HG02763 (cell line): ENCODE results near the gene ITGAX.

Source experiments
- ATAC-seq: cut with Tn5 transposase; IDR thresholded peaks from one replicate; pipeline ENCODE4 v1.9.1; 2021; ENCODE audit warnings: mild to moderate bottlenecking, moderate library complexity; ENCODE audit not compliant: unreplicated experiment

The ITGAX gene

GRCh38 chr16:31430380-31431052 lies 75.5 kb downstream of the ITGAX start:
- no peak for ATAC-seq
